GM18861 (cell line): ENCODE results near the gene NKG7.
A peak's percentile ranks its signal among the peaks of the same experiment; 100 is the strongest.

Source experiments
- ATAC-seq: cut with Tn5 transposase; IDR thresholded peaks from one replicate; pipeline ENCODE4 v1.9.1; 2021; ENCODE audit not compliant: unreplicated experiment

NKG7 gene

GRCh38 chr19:51364200-51365106 lies 8.0 kb downstream of the NKG7 start:
- no peak for ATAC-seq

GRCh38 chr19:51361239-51361638 lies 11.2 kb downstream of the NKG7 start:
- ATAC-seq: no peak

- ATAC-seq: no peak
Measured at GRCh38 chr19:51359294-51359693, 13.2 kb downstream of the NKG7 start.

- ATAC-seq: no peak
Measured at GRCh38 chr19:51357952-51358351, 14.5 kb downstream of the NKG7 start.

- no peak for ATAC-seq
Measured at GRCh38 chr19:51356159-51356801, 16.2 kb downstream of the NKG7 start.

GRCh38 chr19:51354742-51355148 lies 17.7 kb downstream of the NKG7 start:
- no peak for ATAC-seq

- ATAC-seq: no peak
Measured at GRCh38 chr19:51354103-51354741, 18.2 kb downstream of the NKG7 start.

GRCh38 chr19:51352783-51353360 lies 19.6 kb downstream of the NKG7 start:
- no peak for ATAC-seq

GRCh38 chr19:51351266-51351990 lies 21.0 kb downstream of the NKG7 start:
- no peak for ATAC-seq

GRCh38 chr19:51347209-51347928 lies 25.1 kb downstream of the NKG7 start:
- no peak for ATAC-seq

GRCh38 chr19:51346742-51347141 lies 25.7 kb downstream of the NKG7 start:
- no peak for ATAC-seq

GRCh38 chr19:51345076-51345620 lies 27.3 kb downstream of the NKG7 start:
- no peak for ATAC-seq

- no peak for ATAC-seq
Measured at GRCh38 chr19:51342631-51343569, 29.6 kb downstream of the NKG7 start.

GRCh38 chr19:51341976-51342580 lies 30.4 kb downstream of the NKG7 start, which contains the start of gene VSIG10L:
VSIG10L (minus strand) TSS chr19:51342139; CDS start chr19:51342124, 15 bp downstream.
- ATAC-seq: no peak

- no peak for ATAC-seq
Measured at GRCh38 chr19:51341066-51341465, 31.4 kb downstream of the NKG7 start.

GRCh38 chr19:51339687-51340656 lies 32.5 kb downstream of the NKG7 start:
- ATAC-seq: peak; percentile 28

- ATAC-seq: no peak
Measured at GRCh38 chr19:51339313-51339686, 33.2 kb downstream of the NKG7 start.
